ENCODE measurements around the gene SUCNR1. TPM values are rescaled to one million over a fixed set of nuclear protein-coding genes. Genes with fewer than 3 reads are reported as not detected.

The SUCNR1 gene
- total and polyA plus RNA-seq, 2 of the 4 experiments (the other 2 are of a cell fraction), result not detected

GRCh38 chr3:151859233-151859673 lies 14.2 kb upstream of the SUCNR1 start:
- no peak for ATAC-seq (ENCODE audit: low read depth)

More at GRCh38 chr3:151859233-151859673, 14.2 kb upstream of the SUCNR1 start:
- H2BK120ac ChIP-seq (ENCODE audit: low read depth, low read length), result no peak overlapping the region
- H2AK5ac ChIP-seq (ENCODE audit: low read depth, low read length), result no peak overlapping the region
- H2BK5ac ChIP-seq (ENCODE audit: low read depth, low read length, poor library complexity, severe bottlenecking), result no peak overlapping the region
- no peak overlapping the region for H3K27ac ChIP-seq (ENCODE audit: insufficient read depth, low read length)
- no peaks in the 10 kb centered on the region for H4K20me1 ChIP-seq (ENCODE audit: insufficient read depth, low read length)
- DNase-seq, result no peak
- H3K4ac ChIP-seq (ENCODE audit: low read depth, low read length), result no peak overlapping the region
- H2BK15ac ChIP-seq (ENCODE audit: low read depth, low read length), result no peak overlapping the region
- no peaks in the 10 kb centered on the region for H3K79me1 ChIP-seq (ENCODE audit: low read depth in 1 of 2, low read length in 2 of 2)
- H3K23ac ChIP-seq (ENCODE audit: low read depth, low read length), result no peak overlapping the region
- H3K27me3 ChIP-seq (ENCODE audit: control insufficient read depth, insufficient read depth, low read length), result no peaks in the 10 kb centered on the region
- POLR2A ChIA-PET (ENCODE audit: unreplicated experiment), result no interaction called here
- H3K9me1 ChIP-seq (ENCODE audit: insufficient read depth, low read length), result no peaks in the 10 kb centered on the region
- intact Hi-C loops (cut with micrococcal nuclease), result no loop called here
- no peak overlapping the region for H4K5ac ChIP-seq (ENCODE audit: low read depth, low read length)
- no peak overlapping the region for H3K14ac ChIP-seq (replicated peaks; ENCODE audit: low read depth, low read length)
- no peak overlapping the region for H3K4me3 ChIP-seq (ENCODE audit: insufficient read depth, low read depth, low read length)
- BruUV-seq (replicated peaks), result no TSS peak
- dilution Hi-C loops (cut with HindIII; ENCODE audit: low sequenced_read_pairs, unreplicated experiment), result no loop called here
- no peaks in the 10 kb centered on the region for H3K9me3 ChIP-seq (ENCODE audit: control insufficient read depth, insufficient read depth, low read length)
- no peak overlapping the region for H3K4me2 ChIP-seq (ENCODE audit: low read depth, low read length)
- H3K9ac ChIP-seq (ENCODE audit: low read depth, low read length), result no peak overlapping the region
- CTCF ChIA-PET, result no interaction called here
- H3K4me1 ChIP-seq (ENCODE audit: control insufficient read depth, insufficient read depth, low read length), result peaks cover 4% of the 10 kb centered on the region; the same call in 1 of the 2 replicates
- H2AFZ ChIP-seq (replicated peaks; ENCODE audit: low read length, poor library complexity), result no peak overlapping the region
- no peak overlapping the region for H4K91ac ChIP-seq (ENCODE audit: insufficient read depth, low read depth, low read length)
- no peak overlapping the region for H2AK9ac ChIP-seq (replicated peaks; ENCODE audit: low read depth, low read length, poor library complexity)
- H2BK20ac ChIP-seq (ENCODE audit: low read depth, low read length), result no peak overlapping the region
- H4K8ac ChIP-seq (ENCODE audit: low read depth in 2 of 2, low read length in 2 of 2), result no peak overlapping the region
- H3K18ac ChIP-seq (ENCODE audit: low read depth, low read length), result no peak overlapping the region
- no peak overlapping the region for H3K56ac ChIP-seq (ENCODE audit: extremely low read depth, insufficient read depth, low read length)
- TF ChIP-seq CHD1 (IDR thresholded peaks at IDR 0.05; ENCODE audit: low read depth, low read length) (no peak), CEBPB (IDR thresholded peaks at IDR 0.05; ENCODE audit: low read depth, low read length) (no peak), FOS (IDR thresholded peaks at IDR 0.05; ENCODE audit: low read depth, low read length) (no peak), MAFK (IDR thresholded peaks at IDR 0.05; ENCODE audit: low read depth, low read length) (no peak), RFX5 (IDR thresholded peaks at IDR 0.05; ENCODE audit: low read depth, low read length) (no peak), NFE2L2 (IDR thresholded peaks at IDR 0.05; ENCODE audit: low read depth, low read length) (no peak), CTCF (conservative IDR thresholded peaks at IDR 0.05; ENCODE audit: low read depth, low read length) (no peak), POLR2A (IDR thresholded peaks at IDR 0.05; ENCODE audit: low read depth, low read length) (no peak), ELK1 (IDR thresholded peaks at IDR 0.05; ENCODE audit: borderline replicate concordance, low read depth, low read length) (no peak), BHLHE40 (IDR thresholded peaks at IDR 0.05; ENCODE audit: low read depth, low read length) (no peak), USF2 (IDR thresholded peaks at IDR 0.05; ENCODE audit: low read depth, low read length) (no peak)
- in situ Hi-C loops (cut with MboI; ENCODE audit: low sequenced_read_pairs), result no loop called here
- no CpG with 5 or more reads among the region's 2 CpGs for WGBS, 2 experiments (ENCODE audit: extremely low coverage in 2 of 2, insufficient read length in 1 of 2)
- no peaks in the 10 kb centered on the region for H3K36me3 ChIP-seq (ENCODE audit: control insufficient read depth, insufficient read depth, low read length)

Data from IMR-90 (cell line).